ENCODE data around the gene PCDHB13.

- TF ChIP-seq CTCF (IDR thresholded peaks at IDR 0.05), result no peak
- no peak for TF ChIP-seq ZFX (IDR thresholded peaks at IDR 0.05; ENCODE audit: borderline replicate concordance)
Measured at GRCh38 chr5:141196363-141196762, 17.4 kb upstream of the PCDHB13 start.

All from 22Rv1 (cell line).